ENCODE results near the gene AHRR.
"Not testable (repeated sequence)": the region's sequence is repeated elsewhere in the genome, so short reads cannot be mapped to it uniquely, and the experiment has no call there.

The AHRR gene

GRCh38 chr5:321230-321725, at the start of gene AHRR:
Gene AHRR (plus strand): TSS chr5:321714. CDS start chr5:343903, 22,189 bp downstream.
- peak in 2 of 3 donors; percentile 32 to 59 for DNase-seq (ENCODE audit: low read depth in 2 of 3, low spot score in 1 of 3)

GRCh38 chr5:271828-272167, 49.7 kb upstream of the AHRR start:
- not testable (repeated sequence) for DNase-seq (ENCODE audit: low read depth in 2 of 3, low spot score in 1 of 3)

DNA sequence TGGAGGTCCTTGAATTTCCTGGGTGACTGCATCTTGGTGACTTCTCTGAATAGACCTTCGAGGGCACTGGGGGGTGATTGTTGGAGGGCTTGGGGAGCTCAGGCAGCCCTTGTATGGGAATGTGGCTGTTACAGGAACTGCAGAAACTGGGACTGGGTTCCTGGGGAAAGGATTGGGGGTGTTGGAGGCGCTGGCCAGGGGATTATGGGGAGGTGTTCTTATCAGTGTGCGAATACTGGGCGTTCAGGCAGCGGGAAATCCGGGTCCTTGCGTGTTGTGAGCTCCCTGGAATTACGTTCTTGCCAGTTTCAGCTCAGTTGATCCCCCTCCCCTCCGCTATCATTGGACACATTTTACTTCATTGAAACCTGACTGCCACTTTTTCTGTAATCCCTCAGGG, 48.4 kb upstream of the AHRR start:
- not testable (repeated sequence) for DNase-seq (ENCODE audit: low read depth in 2 of 3, low spot score in 1 of 3)

DNA sequence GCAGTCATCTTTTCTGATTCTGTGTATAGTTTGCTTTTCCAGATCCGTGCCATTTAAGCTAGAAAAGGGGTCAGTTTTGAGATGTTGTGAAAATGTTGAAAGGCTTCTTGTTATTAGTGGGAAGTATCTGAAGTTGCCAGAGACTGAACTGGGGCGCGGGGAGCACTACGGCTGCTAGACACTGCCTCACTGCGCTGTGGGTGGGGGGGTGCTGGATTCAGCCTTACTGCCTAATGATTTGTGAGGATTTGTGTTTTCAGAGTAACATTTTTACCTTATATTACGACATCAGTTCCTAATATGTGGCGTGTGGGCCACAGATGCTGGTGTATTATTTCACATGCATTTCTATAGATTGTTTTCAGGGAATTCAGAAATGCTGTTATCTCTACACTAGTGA, 48.0 kb upstream of the AHRR start:
- DNase-seq (ENCODE audit: low read depth in 2 of 3, low spot score in 1 of 3) = not testable (repeated sequence)

DNA sequence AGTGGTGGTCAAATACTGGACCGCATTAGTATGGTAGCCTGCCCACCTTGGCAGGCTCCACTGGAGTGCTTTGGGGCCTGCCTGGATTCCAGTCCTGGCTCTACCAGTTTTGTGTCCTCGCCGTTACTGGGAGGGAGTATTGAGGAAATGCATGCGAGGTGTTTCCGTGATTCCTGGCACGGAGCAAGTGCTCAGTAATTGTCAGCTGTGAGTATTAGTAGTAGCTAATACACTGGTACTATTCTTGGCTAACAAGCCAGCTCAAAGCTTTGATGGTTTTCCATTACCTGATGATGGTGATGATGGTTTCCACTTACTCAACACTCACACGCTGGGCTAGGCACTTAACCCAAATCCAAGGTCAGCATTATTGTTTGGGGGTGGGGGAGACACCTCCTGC, 47.2 kb upstream of the AHRR start:
- DNase-seq (ENCODE audit: low read depth in 2 of 3, low spot score in 1 of 3) = not testable (repeated sequence)

GRCh38 chr5:278646-279045, 42.9 kb upstream of the AHRR start:
- no peak for DNase-seq (ENCODE audit: low read depth in 2 of 3, low spot score in 1 of 3)

- DNase-seq (ENCODE audit: low read depth in 2 of 3, low spot score in 1 of 3) = not testable (repeated sequence)
Measured at GRCh38 chr5:279051-279665, 42.4 kb upstream of the AHRR start.

- no peak for DNase-seq (ENCODE audit: low read depth in 2 of 3, low spot score in 1 of 3)
Measured at GRCh38 chr5:285991-286557, 35.4 kb upstream of the AHRR start.

GRCh38 chr5:290200-290599, 31.3 kb upstream of the AHRR start:
- not testable (repeated sequence) for DNase-seq (ENCODE audit: low read depth in 2 of 3, low spot score in 1 of 3)

DNA sequence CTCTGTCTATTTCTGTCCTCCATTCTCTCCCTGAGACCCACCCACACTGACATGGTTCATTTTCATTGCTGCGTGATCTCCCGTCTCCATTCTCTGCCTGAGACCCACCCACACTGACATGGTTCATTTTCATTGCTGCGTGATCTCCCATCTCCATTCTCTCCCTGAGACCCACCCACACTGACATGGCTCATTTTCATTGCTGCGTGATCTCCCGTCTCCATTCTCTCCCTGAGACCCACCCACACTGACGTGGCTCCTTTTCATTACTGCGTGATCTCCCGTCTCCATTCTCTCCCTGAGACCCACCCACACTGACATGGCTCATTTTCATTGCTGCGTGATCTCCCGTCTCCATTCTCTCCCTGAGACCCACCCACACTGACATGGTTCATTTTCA, 30.2 kb upstream of the AHRR start:
- DNase-seq (ENCODE audit: low read depth in 2 of 3, low spot score in 1 of 3) = not testable (repeated sequence)

GRCh38 chr5:294788-295187, 26.7 kb upstream of the AHRR start:
- not testable (repeated sequence) for DNase-seq (ENCODE audit: low read depth in 2 of 3, low spot score in 1 of 3)

GRCh38 chr5:296207-296606, 25.3 kb upstream of the AHRR start:
- not testable (repeated sequence) for DNase-seq (ENCODE audit: low read depth in 2 of 3, low spot score in 1 of 3)

- not testable (repeated sequence) for DNase-seq (ENCODE audit: low read depth in 2 of 3, low spot score in 1 of 3)
Measured at GRCh38 chr5:296954-297353, 24.6 kb upstream of the AHRR start.

- not testable (repeated sequence) for DNase-seq (ENCODE audit: low read depth in 2 of 3, low spot score in 1 of 3)
Measured at GRCh38 chr5:297448-297847, 24.1 kb upstream of the AHRR start.

- DNase-seq (ENCODE audit: low read depth in 2 of 3, low spot score in 1 of 3) = not testable (repeated sequence)
Measured at GRCh38 chr5:297991-298736, 23.4 kb upstream of the AHRR start.

DNA sequence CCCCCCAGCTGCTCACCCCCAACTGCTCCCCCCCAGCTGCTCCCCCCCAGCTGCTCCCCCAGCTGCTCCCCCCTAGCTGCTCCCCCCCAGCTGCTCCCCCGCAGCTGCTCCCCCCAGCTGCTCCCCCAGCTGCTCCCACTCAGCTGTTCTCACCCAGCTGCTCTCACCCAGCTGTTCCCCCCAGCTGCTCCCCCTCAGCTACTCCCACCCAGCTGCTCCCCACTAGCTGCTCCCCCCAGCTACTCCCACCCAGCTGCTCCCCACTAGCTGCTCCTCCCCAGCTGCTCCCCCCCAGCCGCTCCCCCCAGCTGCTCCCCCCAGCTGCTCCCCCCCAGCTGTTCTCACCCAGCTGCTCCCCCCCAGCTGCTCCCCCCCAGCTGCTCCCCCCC, 22.8 kb upstream of the AHRR start:
- no peak for DNase-seq (ENCODE audit: low read depth in 2 of 3, low spot score in 1 of 3)

- not testable (repeated sequence) for DNase-seq (ENCODE audit: low read depth in 2 of 3, low spot score in 1 of 3)
Measured at GRCh38 chr5:299921-300320, 21.6 kb upstream of the AHRR start.

- not testable (repeated sequence) for DNase-seq (ENCODE audit: low read depth in 2 of 3, low spot score in 1 of 3)
Measured at GRCh38 chr5:300691-301435, 20.7 kb upstream of the AHRR start.

- not testable (repeated sequence) for DNase-seq (ENCODE audit: low read depth in 2 of 3, low spot score in 1 of 3)
Measured at GRCh38 chr5:302416-302815, 19.1 kb upstream of the AHRR start.

GRCh38 chr5:302966-303365, 18.5 kb upstream of the AHRR start:
- no peak for DNase-seq (ENCODE audit: low read depth in 2 of 3, low spot score in 1 of 3)

- DNase-seq (ENCODE audit: low read depth in 2 of 3, low spot score in 1 of 3) = not testable (repeated sequence)
Measured at GRCh38 chr5:303741-304140, 17.8 kb upstream of the AHRR start.

DNA sequence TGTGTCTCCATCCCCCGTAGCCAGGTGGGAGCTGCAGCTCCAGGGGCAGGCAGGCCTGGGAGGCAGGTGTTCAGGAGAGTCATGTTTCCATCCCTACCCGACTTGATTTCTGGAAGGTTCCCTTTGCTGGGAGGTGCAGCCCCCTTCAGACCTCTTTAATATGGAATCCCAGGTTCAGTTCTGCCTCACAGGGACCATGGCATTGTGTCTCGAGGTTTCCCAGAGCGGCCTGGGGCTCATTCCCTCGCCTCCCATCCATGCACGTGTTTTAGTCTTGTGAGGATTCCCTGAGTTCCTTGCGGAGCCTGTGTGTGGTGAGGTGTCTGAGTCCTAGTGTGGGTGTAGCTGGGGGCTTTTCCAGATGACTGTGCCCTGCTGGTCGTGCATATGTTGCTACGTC, 16.5 kb upstream of the AHRR start:
- no peak for DNase-seq (ENCODE audit: low read depth in 2 of 3, low spot score in 1 of 3)

Data from stimulated activated CD4-positive, alpha-beta T cell treated with anti-CD3 and anti-CD28 coated beads, Interleukin-12 subunit alpha, Interleukin-12 subunit beta, amount 100 ng/mL, for 48 hours (primary cell).